SKM-1 (cell line): ENCODE results near the gene ATOSB.

Experiments used
- DNase-seq: peaks from one replicate; lab custom pipeline; 2025; ENCODE audit not compliant: unreplicated experiment; lab: John Stamatoyannopoulos, UW

The ATOSB gene

DNA sequence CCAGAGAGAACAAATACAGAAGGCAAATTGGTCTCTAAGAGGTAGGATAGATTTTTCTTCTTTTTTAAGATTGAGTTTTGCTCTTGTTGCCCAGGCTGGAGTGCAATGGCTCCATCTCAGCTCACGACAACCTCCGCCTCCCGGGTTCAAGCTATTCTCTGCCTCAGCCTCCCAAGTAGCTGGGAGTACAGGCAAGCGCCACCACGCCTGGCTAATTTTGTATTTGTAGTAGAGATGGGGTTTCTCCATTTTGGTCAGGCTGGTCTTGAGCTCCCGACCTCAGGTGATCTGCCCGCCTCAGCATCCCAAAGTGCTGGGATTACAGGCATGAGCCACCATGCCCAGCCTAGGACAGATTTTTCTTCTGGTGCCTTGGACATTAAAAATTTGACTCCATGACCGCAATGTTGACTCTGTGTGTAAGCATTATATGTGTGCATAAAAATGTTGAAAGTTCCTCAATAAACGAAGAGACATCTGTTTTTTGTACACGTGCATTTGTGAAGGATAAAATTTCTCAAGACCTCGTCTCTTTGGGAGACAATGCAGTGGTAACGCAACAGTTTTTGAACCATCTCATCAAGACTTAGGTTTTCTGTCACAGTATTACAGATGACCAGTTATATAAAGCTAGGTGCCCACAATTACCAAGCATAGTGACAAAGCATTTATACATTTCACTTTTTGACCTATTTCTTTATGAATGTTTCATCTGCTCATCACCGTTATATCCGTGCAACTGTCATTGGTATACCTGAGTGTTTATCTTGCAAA lies 60.6 kb downstream of the ATOSB start:
- no peak for DNase-seq

DNA sequence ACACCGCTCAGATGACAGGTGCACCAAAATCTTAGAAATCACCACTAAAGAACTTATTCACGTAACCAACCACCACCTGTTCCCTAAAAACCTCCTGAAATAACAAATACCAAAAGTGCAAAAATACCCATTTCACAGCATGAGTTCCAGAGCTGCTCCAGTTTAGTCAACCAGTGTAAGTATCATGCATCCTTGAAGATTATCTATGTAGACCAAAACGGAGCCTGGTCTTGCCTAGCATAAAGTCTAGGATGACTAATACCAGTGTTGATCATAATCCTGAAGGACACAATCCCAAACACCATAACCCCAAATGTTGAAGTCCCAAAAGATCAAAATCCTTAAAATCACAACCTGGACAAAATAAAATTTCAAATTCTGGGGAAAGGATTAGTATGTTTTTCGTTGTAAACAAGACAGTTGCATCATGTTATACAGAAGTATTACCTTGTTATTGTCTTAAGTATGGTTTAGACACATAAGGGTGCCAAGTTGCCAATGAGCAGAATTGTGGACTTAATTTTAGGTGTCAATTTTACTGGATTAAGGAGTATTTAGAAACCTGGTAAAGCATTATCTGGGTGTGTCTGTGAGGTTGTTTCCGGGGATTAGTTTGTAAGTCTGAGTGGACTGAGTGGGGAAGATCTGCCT lies 61.4 kb downstream of the ATOSB start:
- DNase-seq: no peak
